HepG2 (cell line): ENCODE results near the gene AGXT. TPM values are rescaled to one million over a fixed set of nuclear protein-coding genes. Genes with fewer than 3 reads are reported as not detected.

ENCODE experiments used
- CTCF ChIP-seq: sonication (generic); formaldehyde crosslinking; IDR thresholded peaks from 2 replicates; pipeline ENCODE4 v1.5.0; 2020; ENCODE audit warnings: mild to moderate bottlenecking, missing genetic modification reagents, moderate library complexity
- GZF1 ChIP-seq: sonication (generic); formaldehyde crosslinking; IDR thresholded peaks from 2 replicates; pipeline ENCODE4 v1.5.1; 2020; ENCODE audit warnings: mild to moderate bottlenecking, missing genetic modification reagents
- HMG20A ChIP-seq: IDR thresholded peaks from 2 replicates; pipeline ENCODE4 v1.6.1; 2016; ENCODE audit warnings: borderline replicate concordance
- MYC ChIP-seq: sonication (generic); formaldehyde crosslinking; IDR thresholded peaks from 2 replicates; pipeline ENCODE4 v1.9.0; 2021; ENCODE audit warnings: missing genetic modification reagents, borderline replicate concordance
- PHF8 ChIP-seq: sonication (generic); formaldehyde crosslinking; IDR thresholded peaks from 2 replicates; pipeline ENCODE4 v1.5.0; 2020; ENCODE audit warnings: missing genetic modification reagents
- RFXANK ChIP-seq: IDR thresholded peaks from 2 replicates; pipeline ENCODE4 v1.6.1; 2016
- SRF ChIP-seq: IDR thresholded peaks from 2 replicates; pipeline ENCODE4 v1.6.1; 2011; ENCODE audit warnings: mild to moderate bottlenecking, low read depth, low read length, moderate library complexity
- SRSF9 ChIP-seq: fragments of 200-400 bp; formaldehyde crosslinking; IDR thresholded peaks from 2 replicates; pipeline ENCODE4 v1.6.1; 2018; ENCODE audit warnings: borderline replicate concordance, mild to moderate bottlenecking, low read depth, low read length; ENCODE audit not compliant: insufficient read depth, poor library complexity, severe bottlenecking
- TBP ChIP-seq: sonication (generic); formaldehyde crosslinking; IDR thresholded peaks from 2 replicates; pipeline ENCODE4 v1.5.0; 2020; ENCODE audit warnings: missing genetic modification reagents
- YY1 ChIP-seq: IDR thresholded peaks from 2 replicates; pipeline ENCODE4 v1.6.1; 2011; ENCODE audit warnings: low read length, low read depth, moderate library complexity, mild to moderate bottlenecking; ENCODE audit not compliant: insufficient read depth, insufficient replicate concordance
- ZBTB10 ChIP-seq: sonication (generic); formaldehyde crosslinking; IDR thresholded peaks from 2 replicates; pipeline ENCODE4 v1.4.0; 2020; ENCODE audit warnings: missing genetic modification reagents, borderline replicate concordance
- ZNF280D ChIP-seq: sonication (generic); formaldehyde crosslinking; IDR thresholded peaks from 2 replicates; pipeline ENCODE4 v1.5.1; 2020; ENCODE audit warnings: mild to moderate bottlenecking, missing genetic modification reagents
- ZNF337 ChIP-seq: sonication (generic); formaldehyde crosslinking; IDR thresholded peaks from 2 replicates; pipeline ENCODE4 v1.5.1; 2020; ENCODE audit warnings: missing genetic modification reagents, low read depth, mild to moderate bottlenecking, borderline replicate concordance
- ZNF766 ChIP-seq: sonication (generic); formaldehyde crosslinking; IDR thresholded peaks from 2 replicates; pipeline ENCODE4 v1.5.0; 2020; ENCODE audit warnings: missing genetic modification reagents, borderline replicate concordance
- ZNF800 ChIP-seq: sonication (generic); formaldehyde crosslinking; IDR thresholded peaks from 2 replicates; pipeline ENCODE4 v1.4.0; 2020; ENCODE audit warnings: missing genetic modification reagents
- polyA plus RNA-seq, 8 experiments: library from polyadenylated mRNA; depleted of rRNA in 3 of 8; stranded (reverse) in 7 of 8; unstranded in 1 of 8; fragments of >200 nt; fragmentation: Illumina TruSeq in 4 of 8; extraction: Trizol in 4 of 8; gene quantifications; 2 replicates each; pipeline versions ENCODE4 v1.2.1 to v1.2.3, GENCODE V29; 2011 to 2016; ENCODE audit warnings: low read depth in 4 of 8, missing spikeins in 1 of 8, mixed read lengths in 1 of 8; ENCODE audit not compliant: insufficient read depth in 1 of 8
- total RNA-seq, 5 experiments: library from RNA; depleted of rRNA; stranded (reverse); fragments of >200 nt; fragmentation: Illumina TruSeq; extraction: Trizol; gene quantifications; 2 replicates each; pipeline ENCODE4 v1.2.3, GENCODE V29; 2016; ENCODE audit warnings: low read depth in 1 of 5

Gene AGXT
- total and polyA plus RNA-seq, 2 of the 13 experiments (the other 11 are each of a cell fraction or from before 2014, with no cell fraction given), result 41.9 to 96.1 TPM

GRCh38 chr2:240876475-240877251 lies 8.0 kb downstream of the AGXT start (continued):
- TF ChIP-seq HMG20A (CRISPR knock-in tag) (no peak), RFXANK (CRISPR knock-in tag) (0 out of 2 replicates have a peak, but pooled peaks have one; percentile 76), YY1 (peak; percentile 79), CTCF (CRISPR knock-in tag) (no peak; the same call in 1 of the 2 replicates), ZNF800 (CRISPR knock-in tag) (peak; percentile 69; the same call in 1 of the 2 replicates), MYC (CRISPR knock-in tag) (peak; percentile 98), GZF1 (peak; percentile 54; the same call in 1 of the 2 replicates), ZBTB10 (CRISPR knock-in tag) (no peak), ZNF280D (CRISPR knock-in tag) (peak; percentile 97), SRF (0 out of 2 replicates have a peak, but pooled peaks have one; percentile 10), ZNF766 (CRISPR knock-in tag) (0 out of 2 replicates have a peak, but pooled peaks have one; percentile 44), SRSF9 (no peak), TBP (CRISPR knock-in tag) (no peak), ZNF337 (CRISPR knock-in tag) (peak; percentile 61; the same call in 1 of the 2 replicates), PHF8 (CRISPR knock-in tag) (peak; percentile 59)
